H1 (cell line): ENCODE measurements around the gene PKD2. TPM values are rescaled to one million over a fixed set of nuclear protein-coding genes. Genes with fewer than 3 reads are reported as not detected.

Source experiments
- CTCF ChIA-PET: fragments of 300-600 bp; sonication (Branson Sonifier 250); formaldehyde crosslinking; loops from one replicate; lab custom pipeline; 2021; ENCODE audit not compliant: partially characterized antibody; lab: Charles Lee
- POLR2A ChIA-PET: fragments of 300-600 bp; sonication (Branson Sonifier 250); formaldehyde crosslinking; loops from one replicate; lab custom pipeline; 2021; ENCODE audit warnings: inconsistent platforms; ENCODE audit not compliant: partially characterized antibody; lab: Charles Lee
- DNase-seq, 2 experiments: peaks; one replicate each; pipeline versions ENCODE4 v3.0.0 to v3.0.0-alpha.2; 2010 to 2022; ENCODE audit warnings: low spot score in 2 of 2, low read depth in 1 of 2, mixed read lengths in 1 of 2
- FAIRE-seq: peaks from 2 replicates; lab custom pipeline; 2011; peaks lifted over from hg19 to GRCh38; lab: Jason Lieb, UNC
- H2AFZ ChIP-seq: 2 replicates; pipeline ENCODE4 v1.8.1; 2012; ENCODE audit warnings: low read length, inconsistent platforms
- H2AK5ac ChIP-seq: 2 replicates; pipeline ENCODE4 v1.6.1; 2013; ENCODE audit warnings: low read depth, low read length
- H2BK120ac ChIP-seq: replicated peaks from 2 replicates; pipeline ENCODE3; 2013; ENCODE audit warnings: low read depth, low read length, inconsistent platforms
- H2BK12ac ChIP-seq: 2 replicates; pipeline ENCODE4 v1.6.1; 2013; ENCODE audit warnings: low read depth, low read length
- H2BK15ac ChIP-seq: 2 replicates; pipeline ENCODE4 v1.6.1; 2013; ENCODE audit warnings: low read length
- H2BK20ac ChIP-seq: 2 replicates; pipeline ENCODE4 v1.6.1; 2013; ENCODE audit warnings: low read length
- H2BK5ac ChIP-seq: 2 replicates; pipeline ENCODE4 v1.6.1; 2013; ENCODE audit warnings: low read depth, low read length
- H3K14ac ChIP-seq: 2 replicates; pipeline ENCODE4 v1.6.1; 2013; ENCODE audit warnings: inconsistent platforms; ENCODE audit not compliant: insufficient read length
- H3K18ac ChIP-seq: 2 replicates; pipeline ENCODE4 v1.6.1; 2013; ENCODE audit warnings: low read length; ENCODE audit errors: extremely low read depth
- H3K23ac ChIP-seq: 2 replicates; pipeline ENCODE4 v1.6.1; 2013; ENCODE audit warnings: inconsistent platforms; ENCODE audit not compliant: insufficient read length
- H3K23me2 ChIP-seq: 2 replicates; pipeline ENCODE4 v1.6.1; 2013; ENCODE audit warnings: low read depth, low read length
- H3K27ac ChIP-seq: 2 replicates; pipeline ENCODE4 v1.6.1; 2011; ENCODE audit warnings: low read depth, low read length, inconsistent platforms
- H3K27me3 ChIP-seq, 4 experiments: replicated peaks in 1 of 4; 1 replicate in 1 of 4; 2 replicates in 3 of 4; pipeline versions ENCODE4 v1.6.1 to v1.8.1; 2011 to 2013; ENCODE audit warnings: low read length in 3 of 4, mild to moderate bottlenecking in 3 of 4, inconsistent platforms in 2 of 4, mixed read lengths in 2 of 4, moderate library complexity in 1 of 4; ENCODE audit not compliant: control insufficient read depth in 3 of 4, insufficient read depth in 3 of 4; ENCODE audit errors: extremely low read depth in 1 of 4
- H3K36me3 ChIP-seq, 4 experiments: 2 replicates each; pipeline versions ENCODE4 v1.6.1 to v1.8.1; 2011 to 2013; ENCODE audit warnings: mild to moderate bottlenecking in 4 of 4, low read length in 3 of 4, moderate library complexity in 2 of 4, control low read depth in 1 of 4, inconsistent platforms in 1 of 4; ENCODE audit not compliant: insufficient read depth in 4 of 4, control insufficient read depth in 2 of 4
- H3K4ac ChIP-seq: replicated peaks from 2 replicates; pipeline ENCODE3; 2013; ENCODE audit warnings: low read length, low read depth, mixed read lengths, inconsistent platforms; ENCODE audit not compliant: insufficient read length
- H3K4me1 ChIP-seq, 4 experiments: replicated peaks in 1 of 4; 1 replicate in 1 of 4; 2 replicates in 3 of 4; pipeline versions ENCODE4 v1.6.1 to v1.8.1; 2011 to 2013; ENCODE audit warnings: low read length in 3 of 4, inconsistent platforms in 2 of 4, mixed read lengths in 1 of 4; ENCODE audit not compliant: insufficient read depth in 4 of 4, control insufficient read depth in 3 of 4
- H3K4me2 ChIP-seq, 2 experiments: 2 replicates each; pipeline versions ENCODE4 v1.6.1 to v1.8.1; 2011 to 2013; ENCODE audit warnings: low read depth in 2 of 2, low read length in 2 of 2, control low read depth in 1 of 2, inconsistent platforms in 1 of 2, mild to moderate bottlenecking in 1 of 2; ENCODE audit not compliant: insufficient read depth in 1 of 2
- H3K4me3 ChIP-seq, 4 experiments: fragments of 200-600, 300-600 bp in 1 of 4; sonication (generic), shearing (Covaris generic), sonication (Bioruptor Twin) in 1 of 4; 2 replicates each; pipeline versions ENCODE4 v1.5.1 to v1.8.1; 2011 to 2016; ENCODE audit warnings: low read length in 4 of 4, low read depth in 3 of 4, control low read depth in 2 of 4, inconsistent platforms in 2 of 4, mild to moderate bottlenecking in 2 of 4, mixed read lengths in 1 of 4, moderate library complexity in 1 of 4; ENCODE audit not compliant: insufficient read depth in 2 of 4; ENCODE audit errors: extremely low read depth in 1 of 4
- H3K56ac ChIP-seq: replicated peaks from 2 replicates; pipeline ENCODE3; 2013; ENCODE audit warnings: low read depth, mild to moderate bottlenecking, mixed read lengths, low read length, inconsistent platforms; ENCODE audit not compliant: insufficient read length
- H3K79me1 ChIP-seq: 2 replicates; pipeline ENCODE4 v1.6.1; 2013; ENCODE audit warnings: low read depth, low read length, control low read depth
- H3K79me2 ChIP-seq, 2 experiments: 2 replicates each; pipeline versions ENCODE4 v1.6.1 to v1.8.1; 2012 to 2013; ENCODE audit warnings: low read length in 2 of 2, mild to moderate bottlenecking in 2 of 2, inconsistent platforms in 1 of 2; ENCODE audit not compliant: insufficient read depth in 2 of 2, control insufficient read depth in 1 of 2
- H3K9ac ChIP-seq, 4 experiments: replicated peaks in 1 of 4; 1 replicate in 1 of 4; 2 replicates in 3 of 4; pipeline versions ENCODE4 v1.6.1 to v1.8.1; 2011 to 2013; ENCODE audit warnings: low read depth in 3 of 4, low read length in 3 of 4, control low read depth in 2 of 4, mild to moderate bottlenecking in 2 of 4, moderate library complexity in 2 of 4, inconsistent platforms in 1 of 4; ENCODE audit errors: extremely low read depth in 1 of 4
- H3K9me3 ChIP-seq, 2 experiments: 2 replicates each; pipeline versions ENCODE4 v1.6.1 to v1.8.1; 2012 to 2013; ENCODE audit warnings: mild to moderate bottlenecking in 2 of 2, moderate library complexity in 2 of 2, control low read depth in 1 of 2, inconsistent platforms in 1 of 2, low read depth in 1 of 2, low read length in 1 of 2, mixed read lengths in 1 of 2; ENCODE audit not compliant: insufficient read depth in 2 of 2
- H4K20me1 ChIP-seq, 2 experiments: replicated peaks in 1 of 2; 2 replicates each; pipeline versions ENCODE3 to v1.8.1; 2011 to 2013; ENCODE audit warnings: inconsistent platforms in 2 of 2, low read length in 2 of 2, mild to moderate bottlenecking in 1 of 2; ENCODE audit not compliant: insufficient read depth in 2 of 2, control insufficient read depth in 1 of 2
- H4K5ac ChIP-seq: 2 replicates; pipeline ENCODE4 v1.6.1; 2013; ENCODE audit warnings: low read length, low read depth, mixed read lengths, inconsistent platforms; ENCODE audit not compliant: insufficient read length
- H4K8ac ChIP-seq: 2 replicates; pipeline ENCODE4 v1.8.0; 2013; ENCODE audit warnings: mild to moderate bottlenecking, moderate library complexity, low read length, inconsistent platforms; ENCODE audit not compliant: insufficient read depth; ENCODE audit errors: extremely low read depth
- H4K91ac ChIP-seq: replicated peaks from 2 replicates; pipeline ENCODE3; 2013; ENCODE audit warnings: low read length, mixed read lengths, inconsistent platforms; ENCODE audit not compliant: insufficient read length
- ASH2L ChIP-seq: fragments of 200-600, 300-600 bp; sonication (generic); IDR thresholded peaks from one replicate; pipeline ENCODE4 v1.7.1; 2017; ENCODE audit warnings: low read length
- CBX5 ChIP-seq: fragments of 300-800, 300-1000 bp; sonication (generic); IDR thresholded peaks from 2 replicates; pipeline ENCODE4 v1.7.1; 2016; ENCODE audit warnings: antibody characterized with exemption, low read length, low read depth
- CEBPB ChIP-seq: IDR thresholded peaks from 2 replicates; pipeline ENCODE4 v1.6.1; 2012; ENCODE audit warnings: low read depth, low read length
- JUN ChIP-seq: IDR thresholded peaks from 2 replicates; pipeline ENCODE4 v1.6.1; 2011; ENCODE audit warnings: low read depth, mild to moderate bottlenecking, improper control_type of control experiment, low read length
- MAFK ChIP-seq: IDR thresholded peaks from 2 replicates; pipeline ENCODE4 v1.6.1; 2012; ENCODE audit warnings: low read depth, mild to moderate bottlenecking, improper control_type of control experiment, low read length
- PHF8 ChIP-seq: fragments of 200-600 bp; sonication (generic); conservative IDR thresholded peaks from 2 replicates; pipeline ENCODE4 v1.7.1; 2012; ENCODE audit warnings: low read depth, mild to moderate bottlenecking, inconsistent platforms, low read length, moderate library complexity
- POU5F1 ChIP-seq: IDR thresholded peaks from 2 replicates; pipeline ENCODE4 v1.6.1; 2011; ENCODE audit warnings: low read depth, mild to moderate bottlenecking, low read length, moderate library complexity
- RBBP5 ChIP-seq: IDR thresholded peaks from 2 replicates; pipeline ENCODE4 v1.7.1; 2012; ENCODE audit warnings: low read depth, mild to moderate bottlenecking, inconsistent platforms, low read length, moderate library complexity, borderline replicate concordance
- SIRT6 ChIP-seq: IDR thresholded peaks from one replicate; pipeline ENCODE4 v1.7.1; 2012; ENCODE audit warnings: low read length, inconsistent platforms
- SP1 ChIP-seq: IDR thresholded peaks from 2 replicates; pipeline ENCODE4 v1.6.1; 2011; ENCODE audit warnings: low read depth, low read length
- TBP ChIP-seq: IDR thresholded peaks from 2 replicates; pipeline ENCODE4 v1.6.1; 2011; ENCODE audit warnings: low read depth, low read length, improper control_type of control experiment
- WGBS, 2 experiments: shearing (Covaris generic) in 1 of 2; methylation state at CpG; one replicate each; pipeline versions ENCODE4 v1.1.6 to v1.1.7; 2013 to 2015; ENCODE audit warnings: low lambda C conversion rate in 2 of 2, mixed read lengths in 2 of 2, inconsistent platforms in 1 of 2, low coverage in 1 of 2, missing lambda C conversion rate in 1 of 2; ENCODE audit not compliant: insufficient replicate concordance in 2 of 2, insufficient coverage in 1 of 2, insufficient read length in 1 of 2; ENCODE audit errors: extremely low coverage in 1 of 2, missing lambda C conversion rate in 1 of 2; 5-methylcytosine and 5-hydroxymethylcytosine counted together
- polyA plus RNA-seq, 7 experiments: library from polyadenylated mRNA; depleted of rRNA in 3 of 7; stranded (reverse) in 5 of 7; unstranded in 2 of 7; fragments of >200 nt in 5 of 7; fragments of 200-250 nt in 2 of 7; gene quantifications; 1 replicate in 5 of 7; 2 replicates in 1 of 7; 4 replicates in 1 of 7; pipeline versions ENCODE4 v1.2.1 to v1.2.3, GENCODE V29; 2011 to 2013; ENCODE audit warnings: missing spikeins in 2 of 7, mixed read lengths in 2 of 7
- total RNA-seq: library from RNA; stranded (reverse); fragmentation: NEBNext Ultra II Directional; extraction: Animal tissue kit (Norgen Biotek cat#: 25700); gene quantifications from 2 replicates; pipeline ENCODE4 v1.2.1, GENCODE V29; 2021
- TF ChIP-seq, protein P1 (sequence below): IDR thresholded peaks from 2 replicates; pipeline ENCODE4 v1.6.1; 2011; ENCODE audit warnings: low read depth, mild to moderate bottlenecking, low read length; ENCODE audit not compliant: insufficient read depth

PKD2 gene
- total and polyA plus RNA-seq, 2 of the 8 experiments (the other 6 are each of a cell fraction or from before 2014, with no cell fraction given), result 16.0 to 32.0 TPM

DNA sequence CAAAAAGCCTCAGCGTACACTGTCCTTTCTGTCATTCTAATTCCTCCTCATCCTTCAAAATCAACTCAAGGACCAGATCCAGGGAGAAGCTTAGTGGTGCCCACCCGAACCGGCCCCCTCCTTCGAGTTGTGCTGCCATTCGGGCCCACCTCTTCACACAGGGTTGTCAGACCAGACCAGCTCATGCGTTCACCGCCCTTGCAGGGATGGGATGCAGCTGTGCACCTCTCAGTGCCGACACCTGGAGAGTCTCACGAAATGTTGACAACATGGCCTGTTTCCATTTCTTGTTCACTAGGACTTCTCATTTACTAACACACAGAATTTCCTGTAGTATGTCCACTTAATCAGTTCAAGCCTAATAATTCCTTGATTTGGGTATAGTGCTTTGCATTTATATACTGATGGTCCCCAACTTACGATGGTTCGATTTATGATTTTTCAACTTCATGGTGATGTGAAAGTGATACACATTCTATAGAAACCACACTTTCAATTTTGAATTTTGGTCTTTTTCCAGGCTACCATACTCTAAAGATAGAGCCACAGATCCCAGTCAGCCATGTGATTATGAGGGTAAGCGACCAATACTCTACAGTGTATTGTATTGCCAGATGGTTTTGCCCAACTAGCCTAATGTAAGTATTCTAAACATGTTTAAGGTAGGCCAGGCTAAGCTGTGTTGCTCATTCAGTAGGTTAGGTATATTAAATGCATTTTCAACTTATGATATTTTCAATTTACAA, 23.3 kb downstream of the PKD2 start:
- peaks cover 2% of the 10 kb centered on the region; the same call in 1 of the 2 replicates for H3K79me1 ChIP-seq
- no peaks in the 10 kb centered on the region for H3K23me2 ChIP-seq
- no peak overlapping the region for H3K14ac ChIP-seq
- H3K18ac ChIP-seq, result no peak overlapping the region
- H2AFZ ChIP-seq, result no peak overlapping the region
- peaks cover 9 to 10% of the 10 kb centered on the region in 2 experiments for H3K9me3 ChIP-seq
- FAIRE-seq (no peak), DNase-seq (no peak)
- H3K56ac ChIP-seq, result no peak overlapping the region
- peaks cover 0 to 5% of the 10 kb centered on the region in 2 experiments for H4K20me1 ChIP-seq
- H2BK15ac ChIP-seq, result no peak overlapping the region
- H3K27ac ChIP-seq, result no peak overlapping the region
- H3K9ac ChIP-seq, result no peak overlapping the region
- H3K4me2 ChIP-seq, result no peak overlapping the region
- no peak overlapping the region for H4K91ac ChIP-seq
- H2AK5ac ChIP-seq, result no peak overlapping the region
- no peak overlapping the region for H3K4me3 ChIP-seq
- H2BK5ac ChIP-seq, result no peak overlapping the region
- H2BK12ac ChIP-seq, result no peak overlapping the region
- peaks cover 3 to 26% (median 10%) of the 10 kb centered on the region in 4 experiments; a peak in 5 of 8 replicates for H3K36me3 ChIP-seq
- no peak overlapping the region for H4K5ac ChIP-seq
- no peaks in the 10 kb centered on the region for H3K27me3 ChIP-seq
- no peak overlapping the region for H3K23ac ChIP-seq
- ChIA-PET CTCF (interaction anchor here (0.7 to 1.8 kb wide), 4 partner anchors 10 to 182 kb away, joined by 4 read pairs; no protein-coding TSS in a partner anchor), POLR2A (interaction anchor here (0.9 kb wide), 1 partner anchor 15 kb away, joined by 4 read pairs; no protein-coding TSS in a partner anchor)
- no peak overlapping the region for H2BK20ac ChIP-seq
- WGBS, 2 experiments, result 87% methylated on average over 12 of the region's 12 CpGs; no CpG with 5 or more reads in 1 of the 2 experiments
- no peak overlapping the region for H2BK120ac ChIP-seq
- no peak overlapping the region for H4K8ac ChIP-seq
- no peaks in the 10 kb centered on the region for H3K4me1 ChIP-seq
- H3K4ac ChIP-seq, result no peak overlapping the region
- peaks cover 0 to 6% of the 10 kb centered on the region in 2 experiments; a peak in 1 of 4 replicates for H3K79me2 ChIP-seq
- TF ChIP-seq CEBPB (no peak), TBP (no peak), SIRT6 (no peak), JUN (no peak), ASH2L (no peak), SP1 (no peak), PHF8 (no peak), POU5F1 (no peak), MAFK (no peak), CBX5 (no peak), RBBP5 (no peak)
- TF ChIP-seq, protein P1, sequence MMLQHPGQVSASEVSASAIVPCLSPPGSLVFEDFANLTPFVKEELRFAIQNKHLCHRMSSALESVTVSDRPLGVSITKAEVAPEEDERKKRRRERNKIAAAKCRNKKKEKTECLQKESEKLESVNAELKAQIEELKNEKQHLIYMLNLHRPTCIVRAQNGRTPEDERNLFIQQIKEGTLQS, result no peak
